ENCODE measurements around the gene TMEM207. TPM values are rescaled to one million over a fixed set of nuclear protein-coding genes. Genes with fewer than 3 reads are reported as not detected.

The TMEM207 gene
- total RNA-seq, 1 donor from 2014 or later = not detected

GRCh38 chr3:190492129-190492528 is 42.4 kb upstream of the TMEM207 start:
- no peaks in the 10 kb centered on the region for H3K9me3 ChIP-seq (ENCODE audit: low read depth)
- TF ChIP-seq EZH2phosphoT487 (IDR thresholded peaks at IDR 0.05) (no peak), CTCF (IDR thresholded peaks at IDR 0.05) (no peak), EZH2 (IDR thresholded peaks at IDR 0.05) (no peak)
- H3K4me1 ChIP-seq = no peaks in the 10 kb centered on the region
- Mint-ChIP-seq H3K4me3 (no peak overlapping the region), H3K36me3 (no peaks in the 10 kb centered on the region), H3K9me3 (no peaks in the 10 kb centered on the region), H3K4me1 (peaks cover 9% of the 10 kb centered on the region), H3K27me3 (ENCODE audit: insufficient read depth, low read depth) (peaks cover 5% of the 10 kb centered on the region), H3K27ac (no peak overlapping the region)
- no peaks in the 10 kb centered on the region for H3F3A ChIP-seq (ENCODE audit: low read depth)
- H4K20me1 ChIP-seq (ENCODE audit: low read depth) = no peaks in the 10 kb centered on the region
- no peak overlapping the region for H3K4me3 ChIP-seq
- H3K36me3 ChIP-seq = no peaks in the 10 kb centered on the region
- H2AFZ ChIP-seq (replicated peaks) = no peak overlapping the region
- H3K27me3 ChIP-seq = no peaks in the 10 kb centered on the region
- no peaks in the 10 kb centered on the region for H3K79me2 ChIP-seq (ENCODE audit: low read depth)
- H3K27ac ChIP-seq = no peak overlapping the region
- no peak overlapping the region for H3K4me2 ChIP-seq
- no peak for DNase-seq (ENCODE audit: low spot score)
- no peak overlapping the region for H3K9ac ChIP-seq

- no peaks in the 10 kb centered on the region for H3K79me2 ChIP-seq (ENCODE audit: low read depth)
- no peak for DNase-seq (ENCODE audit: low spot score)
- H3K36me3 Mint-ChIP-seq = no peaks in the 10 kb centered on the region
- no peak overlapping the region for H3K27ac ChIP-seq
- no peaks in the 10 kb centered on the region for H3K4me1 ChIP-seq
- no peak overlapping the region for H3K27ac Mint-ChIP-seq
- H3K4me3 Mint-ChIP-seq = no peak overlapping the region
- peaks cover 5% of the 10 kb centered on the region for H3K27me3 Mint-ChIP-seq (ENCODE audit: insufficient read depth, low read depth)
- H3K4me3 ChIP-seq = no peak overlapping the region
- peaks cover 5% of the 10 kb centered on the region for H3K4me1 Mint-ChIP-seq
- TF ChIP-seq EZH2 (IDR thresholded peaks at IDR 0.05) (no peak), CTCF (IDR thresholded peaks at IDR 0.05) (no peak), EZH2phosphoT487 (IDR thresholded peaks at IDR 0.05) (no peak)
- H3K36me3 ChIP-seq = no peaks in the 10 kb centered on the region
- no peaks in the 10 kb centered on the region for H3F3A ChIP-seq (ENCODE audit: low read depth)
- no peaks in the 10 kb centered on the region for H4K20me1 ChIP-seq (ENCODE audit: low read depth)
- no peak overlapping the region for H3K9ac ChIP-seq
- H3K9me3 ChIP-seq (ENCODE audit: low read depth) = no peaks in the 10 kb centered on the region
- no peaks in the 10 kb centered on the region for H3K27me3 ChIP-seq
- no peaks in the 10 kb centered on the region for H3K9me3 Mint-ChIP-seq
- H2AFZ ChIP-seq (replicated peaks) = no peak overlapping the region
- no peak overlapping the region for H3K4me2 ChIP-seq
Observed at GRCh38 chr3:190491533-190492054, 41.9 kb upstream of the TMEM207 start.

- no peak overlapping the region for H3K4me2 ChIP-seq
- Mint-ChIP-seq H3K4me1 (peaks cover 6% of the 10 kb centered on the region), H3K27me3 (ENCODE audit: insufficient read depth, low read depth) (no peaks in the 10 kb centered on the region), H3K36me3 (no peaks in the 10 kb centered on the region), H3K9me3 (no peaks in the 10 kb centered on the region), H3K27ac (no peak overlapping the region), H3K4me3 (no peak overlapping the region)
- H3K9me3 ChIP-seq (ENCODE audit: low read depth) = no peaks in the 10 kb centered on the region
- no peak overlapping the region for H3K4me3 ChIP-seq
- peaks cover 12% of the 10 kb centered on the region for H3K4me1 ChIP-seq
- H2AFZ ChIP-seq (replicated peaks) = no peak overlapping the region
- no peaks in the 10 kb centered on the region for H4K20me1 ChIP-seq (ENCODE audit: low read depth)
- TF ChIP-seq EZH2phosphoT487 (IDR thresholded peaks at IDR 0.05) = no peak
- TF ChIP-seq EZH2 (IDR thresholded peaks at IDR 0.05) = no peak
- TF ChIP-seq CTCF (IDR thresholded peaks at IDR 0.05) = no peak
- H3K9ac ChIP-seq = no peak overlapping the region
- peaks cover 7% of the 10 kb centered on the region for H3F3A ChIP-seq (ENCODE audit: low read depth)
- no peaks in the 10 kb centered on the region for H3K79me2 ChIP-seq (ENCODE audit: low read depth)
- DNase-seq (ENCODE audit: low spot score) = no peak
- no peak overlapping the region for H3K27ac ChIP-seq
- H3K36me3 ChIP-seq = no peaks in the 10 kb centered on the region
- no peaks in the 10 kb centered on the region for H3K27me3 ChIP-seq
Observed at GRCh38 chr3:190486908-190487607, 37.4 kb upstream of the TMEM207 start.

Measured in neural progenitor cell (in vitro differentiated cells).